Keratinocyte (primary cell): ENCODE results near the gene NDUFS2. TPM values are rescaled to one million over a fixed set of nuclear protein-coding genes. Genes with fewer than 3 reads are reported as not detected.

ENCODE experiments used
- DNase-seq: peaks from one replicate; pipeline ENCODE4 v3.0.0-alpha.2; 2011; ENCODE audit warnings: low read depth, missing footprints, low spot score
- FAIRE-seq: peaks from 2 replicates; lab custom pipeline; 2011; peaks lifted over from hg19 to GRCh38; lab: Jason Lieb, UNC
- H2AFZ ChIP-seq: 2 replicates; pipeline ENCODE4 v1.6.0; 2012; ENCODE audit warnings: low read length, control low read depth, inconsistent platforms; ENCODE audit not compliant: control insufficient read depth
- H3K27ac ChIP-seq: 2 replicates; pipeline ENCODE4 v1.5.1; 2011; ENCODE audit warnings: low read length; ENCODE audit not compliant: control insufficient read depth, insufficient read depth
- H3K27me3 ChIP-seq: 3 replicates; pipeline ENCODE4 v1.6.0; 2011; ENCODE audit warnings: low read length; ENCODE audit not compliant: control insufficient read depth, insufficient read depth; ENCODE audit errors: extremely low read depth
- H3K36me3 ChIP-seq, 2 experiments: 2 replicates in 1 of 2; 3 replicates in 1 of 2; pipeline ENCODE4 v1.5.1; 2011; ENCODE audit warnings: low read length in 2 of 2, mild to moderate bottlenecking in 1 of 2; ENCODE audit not compliant: control insufficient read depth in 2 of 2, insufficient read depth in 2 of 2; ENCODE audit errors: extremely low read depth in 1 of 2
- H3K4me1 ChIP-seq: 3 replicates; pipeline ENCODE4 v1.5.1; 2011; ENCODE audit warnings: low read length; ENCODE audit not compliant: control insufficient read depth, insufficient read depth; ENCODE audit errors: extremely low read depth
- H3K4me2 ChIP-seq: 3 replicates; pipeline ENCODE4 v1.6.0; 2011; ENCODE audit warnings: low read depth, low read length; ENCODE audit not compliant: control insufficient read depth, insufficient read depth; ENCODE audit errors: extremely low read depth
- H3K4me3 ChIP-seq, 3 experiments: fragments of 200-600 bp in 1 of 3; sonication (generic) in 1 of 3; 2 replicates in 2 of 3; 3 replicates in 1 of 3; pipeline ENCODE4 v1.5.1; 2011 to 2016; ENCODE audit warnings: low read length in 3 of 3, mild to moderate bottlenecking in 3 of 3, control low read depth in 2 of 3, inconsistent platforms in 1 of 3, low read depth in 1 of 3, mixed read lengths in 1 of 3, mixed run types in 1 of 3, moderate library complexity in 1 of 3; ENCODE audit not compliant: control insufficient read depth in 2 of 3, insufficient read depth in 2 of 3; ENCODE audit errors: extremely low read depth in 1 of 3
- H3K79me2 ChIP-seq: 2 replicates; pipeline ENCODE4 v1.6.0; 2012; ENCODE audit warnings: low read length; ENCODE audit not compliant: control insufficient read depth, insufficient read depth
- H3K9ac ChIP-seq: 3 replicates; pipeline ENCODE4 v1.6.0; 2011; ENCODE audit warnings: low read length; ENCODE audit not compliant: control insufficient read depth, insufficient read depth; ENCODE audit errors: extremely low read depth
- H3K9me1 ChIP-seq: 3 replicates; pipeline ENCODE4 v1.6.0; 2011; ENCODE audit warnings: low read length; ENCODE audit not compliant: control insufficient read depth, insufficient read depth; ENCODE audit errors: extremely low read depth
- H3K9me3 ChIP-seq: 2 replicates; pipeline ENCODE4 v1.5.1; 2012; ENCODE audit warnings: low read depth, low read length; ENCODE audit not compliant: control insufficient read depth
- H4K20me1 ChIP-seq: 3 replicates; pipeline ENCODE4 v1.6.0; 2011; ENCODE audit warnings: low read length; ENCODE audit not compliant: control insufficient read depth, insufficient read depth; ENCODE audit errors: extremely low read depth
- CTCF ChIP-seq, 3 experiments: IDR thresholded peaks in 1 of 3; conservative IDR thresholded peaks in 1 of 3; optimal IDR thresholded peaks in 1 of 3; 2 replicates in 2 of 3; 3 replicates in 1 of 3; pipeline versions ENCODE3 to v1.5.1; 2011; ENCODE audit warnings: low read length in 3 of 3, mild to moderate bottlenecking in 3 of 3, moderate library complexity in 2 of 3, control low read depth in 1 of 3, inconsistent platforms in 1 of 3; ENCODE audit not compliant: insufficient read depth in 2 of 3; ENCODE audit errors: extremely low read depth in 1 of 3
- EZH2 ChIP-seq: IDR thresholded peaks from one replicate; pipeline ENCODE4 v1.6.1; 2012; ENCODE audit warnings: inconsistent platforms, mild to moderate bottlenecking, low read length, moderate library complexity
- dilution Hi-C: fragments of 300-500 bp; cut with MboI; formaldehyde crosslinking; loops from one replicate; pipeline ENCODE4 v1.7.0; 2020; ENCODE audit warnings: low sequenced_read_pairs; ENCODE audit not compliant: extremely low pct_ligation_motif_present
- polyA plus RNA-seq, 5 experiments: library from polyadenylated mRNA; depleted of rRNA in 3 of 5; stranded (reverse) in 3 of 5; stranded (forward) in 1 of 5; unstranded in 1 of 5; fragments of >200 nt; gene quantifications; 1 replicate in 1 of 5; 2 replicates in 3 of 5; 3 replicates in 1 of 5; pipeline versions ENCODE4 v1.2.1 to v1.2.3, GENCODE V29; 2011 to 2012; ENCODE audit warnings: missing spikeins in 2 of 5, low read depth in 1 of 5, low replicate concordance in 1 of 5

Gene NDUFS2
- polyA plus RNA-seq, 1 donor (not counting 4 experiments of a cell fraction or from before 2014, with no cell fraction given) = 136 TPM

- H3K27ac ChIP-seq = no peak overlapping the region
- H3K4me2 ChIP-seq = no peak overlapping the region
- no peak for FAIRE-seq
- H3K36me3 ChIP-seq = no peaks in the 10 kb centered on the region
- H2AFZ ChIP-seq = no peak overlapping the region
- H3K9me1 ChIP-seq = no peaks in the 10 kb centered on the region
- H3K9ac ChIP-seq = no peak overlapping the region
- dilution Hi-C loops = no loop called here
- no peak overlapping the region for H3K4me3 ChIP-seq
- peaks cover 25% of the 10 kb centered on the region for H3K4me1 ChIP-seq
- H3K27me3 ChIP-seq = no peaks in the 10 kb centered on the region
- H3K79me2 ChIP-seq = no peaks in the 10 kb centered on the region
- H3K9me3 ChIP-seq = no peaks in the 10 kb centered on the region
- TF ChIP-seq EZH2 (no peak), CTCF (optimal IDR thresholded peaks at IDR 0.05 in 1 of 3, IDR thresholded peaks at IDR 0.05 in 1 of 3, conservative IDR thresholded peaks at IDR 0.05 in 1 of 3; ENCODE audit: extremely low read depth in 1 of 3, insufficient read depth in 2 of 3, low read length in 3 of 3) (no peak)
- DNase-seq = no peak
- H4K20me1 ChIP-seq = no peaks in the 10 kb centered on the region
These were observed 7.0 kb upstream of the NDUFS2 start for GRCh38 chr1:161195171-161195570.

GRCh38 chr1:161196111-161196510 lies 6.1 kb upstream of the NDUFS2 start:
- no peak for DNase-seq
- H4K20me1 ChIP-seq = no peaks in the 10 kb centered on the region
- no peaks in the 10 kb centered on the region for H3K79me2 ChIP-seq
- no peak overlapping the region for H3K4me3 ChIP-seq
- no peaks in the 10 kb centered on the region for H3K27me3 ChIP-seq
- H3K9me3 ChIP-seq = no peaks in the 10 kb centered on the region
- no peaks in the 10 kb centered on the region for H3K9me1 ChIP-seq
- no peak for FAIRE-seq
- peaks cover 35% of the 10 kb centered on the region for H3K4me1 ChIP-seq
- H3K4me2 ChIP-seq = no peak overlapping the region
- dilution Hi-C loops = no loop called here
- H2AFZ ChIP-seq = no peak overlapping the region
- no peak overlapping the region for H3K9ac ChIP-seq
- no peak overlapping the region for H3K27ac ChIP-seq
- TF ChIP-seq CTCF (optimal IDR thresholded peaks at IDR 0.05 in 1 of 3, IDR thresholded peaks at IDR 0.05 in 1 of 3, conservative IDR thresholded peaks at IDR 0.05 in 1 of 3; ENCODE audit: extremely low read depth in 1 of 3, insufficient read depth in 2 of 3, low read length in 3 of 3) (no peak), EZH2 (no peak)
- H3K36me3 ChIP-seq = no peaks in the 10 kb centered on the region
